Measurements from ENCODE around the gene HOXB9. TPM values are rescaled to one million over a fixed set of nuclear protein-coding genes. Genes with fewer than 3 reads are reported as not detected.

Gene HOXB9
- polyA plus RNA-seq, 1 experiment = not detected

- CTCF ChIA-PET = interaction anchor here (0.9 to 2.0 kb wide), 4 partner anchors 8 to 10 kb away, joined by 3 to 6 read pairs (median 4); no protein-coding TSS in a partner anchor
- DNase-seq (ENCODE audit: low read depth) = no peak
- H3K4me3 ChIP-seq (ENCODE audit: low read depth, low read length) = no peak overlapping the region
- H3K36me3 ChIP-seq (ENCODE audit: control insufficient read depth, insufficient read depth, low read length) = no peaks in the 10 kb centered on the region
- TF ChIP-seq, protein P1, sequence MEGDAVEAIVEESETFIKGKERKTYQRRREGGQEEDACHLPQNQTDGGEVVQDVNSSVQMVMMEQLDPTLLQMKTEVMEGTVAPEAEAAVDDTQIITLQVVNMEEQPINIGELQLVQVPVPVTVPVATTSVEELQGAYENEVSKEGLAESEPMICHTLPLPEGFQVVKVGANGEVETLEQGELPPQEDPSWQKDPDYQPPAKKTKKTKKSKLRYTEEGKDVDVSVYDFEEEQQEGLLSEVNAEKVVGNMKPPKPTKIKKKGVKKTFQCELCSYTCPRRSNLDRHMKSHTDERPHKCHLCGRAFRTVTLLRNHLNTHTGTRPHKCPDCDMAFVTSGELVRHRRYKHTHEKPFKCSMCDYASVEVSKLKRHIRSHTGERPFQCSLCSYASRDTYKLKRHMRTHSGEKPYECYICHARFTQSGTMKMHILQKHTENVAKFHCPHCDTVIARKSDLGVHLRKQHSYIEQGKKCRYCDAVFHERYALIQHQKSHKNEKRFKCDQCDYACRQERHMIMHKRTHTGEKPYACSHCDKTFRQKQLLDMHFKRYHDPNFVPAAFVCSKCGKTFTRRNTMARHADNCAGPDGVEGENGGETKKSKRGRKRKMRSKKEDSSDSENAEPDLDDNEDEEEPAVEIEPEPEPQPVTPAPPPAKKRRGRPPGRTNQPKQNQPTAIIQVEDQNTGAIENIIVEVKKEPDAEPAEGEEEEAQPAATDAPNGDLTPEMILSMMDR (IDR thresholded peaks at IDR 0.05; ENCODE audit: insufficient read depth, low read depth, low read length) = no peak
- H3K27me3 ChIP-seq (ENCODE audit: control insufficient read depth, insufficient read depth, low read length) = peaks cover 88% of the 10 kb centered on the region
- POLR2A ChIA-PET = no interaction called here
Observed at GRCh38 chr17:48627623-48628521, 1.7 kb upstream of the HOXB9 start.

GRCh38 chr17:48627118-48627597 is 1.0 kb upstream of the HOXB9 start:
- DNase-seq (ENCODE audit: low read depth) = no peak
- Histone ChIP-seq H3K36me3 (ENCODE audit: control insufficient read depth, insufficient read depth, low read length) (no peaks in the 10 kb centered on the region), H3K27me3 (ENCODE audit: control insufficient read depth, insufficient read depth, low read length) (peaks cover 88% of the 10 kb centered on the region), H3K4me3 (ENCODE audit: low read depth, low read length) (no peak overlapping the region)
- TF ChIP-seq, protein P1 (IDR thresholded peaks at IDR 0.05; ENCODE audit: insufficient read depth, low read depth, low read length) = no peak
- POLR2A ChIA-PET = no interaction called here
- CTCF ChIA-PET = interaction anchor here (0.9 to 1.1 kb wide), 4 partner anchors 9 to 14 kb away, joined by 3 to 4 read pairs (median 4); no protein-coding TSS in a partner anchor

DNA sequence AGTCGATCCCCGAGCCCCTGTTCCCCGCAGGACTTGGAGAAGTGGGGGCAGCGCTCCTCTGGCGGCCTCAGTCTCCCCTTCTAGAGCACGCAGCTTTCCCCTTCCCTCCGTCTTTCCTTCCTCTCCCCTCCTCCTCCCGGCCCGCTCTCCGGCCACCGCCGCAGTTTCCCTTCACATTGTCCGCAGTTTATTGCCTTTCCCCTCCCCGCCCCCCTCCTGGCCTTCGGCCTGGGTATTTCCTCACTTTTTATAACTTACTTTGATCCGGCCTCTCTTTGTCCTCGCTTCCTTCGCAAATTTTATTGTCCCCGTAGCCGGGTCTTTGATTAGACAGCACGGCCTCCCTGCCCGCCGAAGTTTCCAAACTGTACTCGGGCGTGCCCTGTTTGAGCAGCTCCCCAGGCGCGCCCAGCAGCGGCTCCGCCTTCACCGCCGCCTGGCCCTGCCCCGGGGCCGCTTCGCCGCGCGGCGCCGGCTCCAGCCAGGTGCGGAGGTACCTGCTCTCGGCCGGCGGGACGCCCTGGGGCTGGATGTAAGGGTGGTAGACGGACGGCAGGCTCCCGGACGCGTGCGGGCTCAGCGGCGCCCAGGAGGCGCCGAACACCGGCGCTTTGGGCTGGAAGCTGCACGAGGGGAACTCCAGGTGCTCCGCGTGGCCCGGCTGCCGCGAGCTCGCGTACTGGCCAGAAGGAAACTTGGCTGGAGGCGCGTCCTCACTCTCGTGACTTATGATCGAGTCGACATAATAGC is 488 bp downstream of the HOXB9 start:
- peaks cover 87% of the 10 kb centered on the region for H3K27me3 ChIP-seq (ENCODE audit: control insufficient read depth, insufficient read depth, low read length)
- H3K36me3 ChIP-seq (ENCODE audit: control insufficient read depth, insufficient read depth, low read length) = no peaks in the 10 kb centered on the region
- no peak for DNase-seq (ENCODE audit: low read depth)
- TF ChIP-seq, protein P1 (IDR thresholded peaks at IDR 0.05; ENCODE audit: insufficient read depth, low read depth, low read length) = no peak
- POLR2A ChIA-PET = no interaction called here
- CTCF ChIA-PET = interaction anchor here (1.0 to 1.9 kb wide), 4 partner anchors 11 to 274 kb away, joined by 3 to 7 read pairs (median 4); no protein-coding TSS in a partner anchor
- no peak overlapping the region for H3K4me3 ChIP-seq (ENCODE audit: low read depth, low read length)

GRCh38 chr17:48624544-48625494 is 1.3 kb downstream of the HOXB9 start:
- H3K36me3 ChIP-seq (ENCODE audit: control insufficient read depth, insufficient read depth, low read length) = no peaks in the 10 kb centered on the region
- TF ChIP-seq, protein P1 (IDR thresholded peaks at IDR 0.05; ENCODE audit: insufficient read depth, low read depth, low read length) = no peak
- POLR2A ChIA-PET = no interaction called here
- CTCF ChIA-PET = interaction anchor here (1.7 to 2.0 kb wide), 3 partner anchors 10 to 273 kb away, joined by 3 to 7 read pairs (median 6); partner anchors contain the start of gene HOXB8
- H3K27me3 ChIP-seq (ENCODE audit: control insufficient read depth, insufficient read depth, low read length) = peaks cover 88% of the 10 kb centered on the region
- no peak for DNase-seq (ENCODE audit: low read depth)
- H3K4me3 ChIP-seq (ENCODE audit: low read depth, low read length) = no peak overlapping the region

All from BJ (cell line).